HFF-Myc (cell line): ENCODE data around the gene PKD1L1.

Experiments
- DNase-seq: peaks from one replicate; pipeline ENCODE4 v3.0.0-alpha.2; 2011; ENCODE audit warnings: low read depth; ENCODE audit errors: extremely low read depth
- H3K4me3 ChIP-seq: replicated peaks from 2 replicates; pipeline ENCODE4 v1.5.1; 2011; ENCODE audit warnings: low read depth, mild to moderate bottlenecking, control low read depth, low read length
- TF ChIP-seq, protein P1 (sequence below): IDR thresholded peaks from 2 replicates; pipeline ENCODE4 v1.5.1; 2012; ENCODE audit warnings: mild to moderate bottlenecking, low read depth, low read length, control low read depth; ENCODE audit errors: missing control alignments

Gene PKD1L1

DNA sequence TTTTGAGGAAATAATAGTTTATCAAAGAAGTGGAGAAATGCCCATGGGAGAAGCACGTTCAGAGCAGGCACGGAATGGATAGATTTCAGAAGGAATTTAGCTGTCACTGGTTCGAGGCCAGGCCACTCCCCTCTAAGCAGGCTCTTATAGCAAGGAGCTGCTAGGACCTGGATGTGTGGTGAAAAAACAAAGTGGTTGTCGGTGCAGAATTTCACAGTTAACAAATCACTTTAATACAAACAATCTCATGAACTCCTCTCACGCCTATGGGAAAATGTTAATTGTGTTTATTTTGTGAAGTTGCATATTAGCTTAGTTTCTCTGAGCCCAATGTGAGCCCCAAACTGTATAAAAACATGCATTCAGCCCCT lies 176.3 kb downstream of the PKD1L1 start:
- TF ChIP-seq, protein P1, sequence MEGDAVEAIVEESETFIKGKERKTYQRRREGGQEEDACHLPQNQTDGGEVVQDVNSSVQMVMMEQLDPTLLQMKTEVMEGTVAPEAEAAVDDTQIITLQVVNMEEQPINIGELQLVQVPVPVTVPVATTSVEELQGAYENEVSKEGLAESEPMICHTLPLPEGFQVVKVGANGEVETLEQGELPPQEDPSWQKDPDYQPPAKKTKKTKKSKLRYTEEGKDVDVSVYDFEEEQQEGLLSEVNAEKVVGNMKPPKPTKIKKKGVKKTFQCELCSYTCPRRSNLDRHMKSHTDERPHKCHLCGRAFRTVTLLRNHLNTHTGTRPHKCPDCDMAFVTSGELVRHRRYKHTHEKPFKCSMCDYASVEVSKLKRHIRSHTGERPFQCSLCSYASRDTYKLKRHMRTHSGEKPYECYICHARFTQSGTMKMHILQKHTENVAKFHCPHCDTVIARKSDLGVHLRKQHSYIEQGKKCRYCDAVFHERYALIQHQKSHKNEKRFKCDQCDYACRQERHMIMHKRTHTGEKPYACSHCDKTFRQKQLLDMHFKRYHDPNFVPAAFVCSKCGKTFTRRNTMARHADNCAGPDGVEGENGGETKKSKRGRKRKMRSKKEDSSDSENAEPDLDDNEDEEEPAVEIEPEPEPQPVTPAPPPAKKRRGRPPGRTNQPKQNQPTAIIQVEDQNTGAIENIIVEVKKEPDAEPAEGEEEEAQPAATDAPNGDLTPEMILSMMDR, result no peak
- H3K4me3 ChIP-seq, result no peak overlapping the region
- no peak for DNase-seq

DNA sequence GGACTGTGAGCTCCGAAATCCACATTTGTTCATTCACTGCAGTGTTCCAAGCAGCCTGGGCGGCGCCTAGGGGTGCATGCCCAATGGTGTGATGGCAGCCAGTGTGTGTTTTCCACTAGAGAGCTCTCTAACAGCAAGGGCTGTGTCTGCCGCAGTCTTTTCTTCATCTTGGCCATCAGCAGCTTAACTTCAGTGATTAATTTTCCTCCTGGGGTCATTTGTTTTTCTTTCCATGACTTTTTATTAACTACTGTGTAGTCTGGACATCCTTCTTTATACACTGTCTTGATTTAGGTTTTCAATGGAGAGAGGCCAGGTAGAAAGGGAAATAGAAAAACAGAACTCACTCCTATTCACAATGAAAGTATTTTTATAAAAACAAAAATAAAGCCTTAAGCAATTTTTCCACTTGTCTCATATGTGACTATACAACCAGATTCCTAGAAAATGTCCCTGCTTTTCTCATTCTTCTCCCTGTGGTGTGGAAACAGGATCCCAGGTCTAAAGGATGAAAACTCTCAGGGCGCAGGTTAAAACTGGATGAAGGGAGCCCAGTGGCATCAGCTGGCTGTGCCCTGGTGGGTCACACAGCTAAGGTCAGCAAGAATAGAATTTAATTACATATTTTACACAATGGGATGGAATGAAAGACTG lies 176.8 kb downstream of the PKD1L1 start:
- H3K4me3 ChIP-seq, result no peak overlapping the region
- DNase-seq, result no peak
- TF ChIP-seq, protein P1, result no peak

GRCh38 chr7:47766126-47766525 lies 182.1 kb downstream of the PKD1L1 start:
- TF ChIP-seq, protein P1, result no peak
- no peak overlapping the region for H3K4me3 ChIP-seq
- DNase-seq, result no peak

- TF ChIP-seq, protein P1, result no peak
These were observed 182.8 kb downstream of the PKD1L1 start for GRCh38 chr7:47765373-47765979.

DNA sequence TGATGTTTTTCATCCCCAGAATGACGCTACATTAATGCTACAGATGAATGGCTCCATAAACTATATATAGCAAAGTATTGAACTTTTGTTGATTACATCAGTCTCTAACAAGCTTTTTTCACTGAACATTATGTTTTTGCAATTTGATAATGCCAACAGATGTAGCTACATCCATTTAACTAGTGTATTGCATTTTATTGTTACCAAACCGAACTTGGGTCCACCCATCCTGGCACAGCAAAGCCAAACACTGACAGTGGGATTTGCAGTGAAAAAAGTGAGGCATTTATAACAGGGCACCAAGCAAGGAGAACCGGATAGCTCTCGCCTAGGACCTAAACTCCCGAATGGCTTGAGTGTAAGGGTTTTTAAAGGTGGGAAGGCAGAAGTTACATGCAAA lies 183.5 kb downstream of the PKD1L1 start:
- no peak overlapping the region for H3K4me3 ChIP-seq
- DNase-seq, result no peak
- TF ChIP-seq, protein P1, result no peak

More at GRCh38 chr7:47765373-47765979, 182.8 kb downstream of the PKD1L1 start:
- no peak for DNase-seq
- H3K4me3 ChIP-seq, result no peak overlapping the region

DNA sequence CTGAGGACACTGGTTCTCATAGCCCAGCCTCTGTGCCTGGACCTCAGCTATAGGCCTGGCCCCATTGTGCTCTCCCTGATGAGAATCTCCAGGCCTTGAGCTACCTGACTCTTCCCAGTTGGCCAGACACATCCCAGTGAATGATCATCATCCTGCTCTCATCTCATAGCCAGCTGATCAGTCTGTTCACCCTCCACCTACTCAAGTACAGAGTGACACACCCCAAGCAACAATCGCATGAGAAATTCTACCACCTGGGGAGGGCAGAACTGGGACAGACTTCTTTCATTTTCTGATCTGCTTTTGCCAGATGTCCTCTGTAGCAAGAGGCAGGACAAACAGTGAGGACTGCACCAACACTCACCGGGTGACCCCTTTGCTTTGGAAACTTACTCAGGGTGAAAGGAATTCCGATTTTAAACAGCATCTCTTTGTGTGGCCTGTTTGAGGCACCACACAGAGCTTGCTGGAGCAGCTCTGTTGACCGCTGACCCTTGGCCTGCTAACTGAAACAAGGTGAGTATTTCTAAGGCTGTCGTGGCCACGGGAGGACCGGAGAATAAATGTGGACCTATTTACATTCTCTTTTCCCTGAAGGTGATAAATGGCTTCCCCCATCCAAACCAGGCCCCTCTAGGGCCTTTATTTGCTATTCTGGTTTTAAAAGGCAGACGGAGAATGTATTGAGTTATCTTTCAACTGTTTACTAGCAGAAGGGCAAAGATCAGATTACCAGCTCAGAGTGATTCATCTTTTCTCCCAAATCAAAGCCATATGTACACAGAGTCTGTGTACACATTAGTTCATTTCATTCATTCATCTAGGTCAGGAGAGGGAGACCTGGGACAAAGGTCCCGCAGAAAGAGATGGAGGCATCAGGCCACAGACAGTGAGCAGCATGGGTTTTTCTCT lies 184.9 kb downstream of the PKD1L1 start:
- TF ChIP-seq, protein P1, result no peak
- DNase-seq, result peak; percentile 97
- H3K4me3 ChIP-seq, result no peak overlapping the region
